SHP77 (cell line): ENCODE measurements around the gene TMEM134.
A peak's percentile ranks its signal among the peaks of the same experiment; 100 is the strongest.
"Not testable (repeated sequence)": the region's sequence is repeated elsewhere in the genome, so short reads cannot be mapped to it uniquely, and the experiment has no call there.

ENCODE experiments used
- DNase-seq, 2 experiments: peaks; one replicate each; lab custom pipeline; 2025; lab: John Stamatoyannopoulos, UW

TMEM134 gene

DNA sequence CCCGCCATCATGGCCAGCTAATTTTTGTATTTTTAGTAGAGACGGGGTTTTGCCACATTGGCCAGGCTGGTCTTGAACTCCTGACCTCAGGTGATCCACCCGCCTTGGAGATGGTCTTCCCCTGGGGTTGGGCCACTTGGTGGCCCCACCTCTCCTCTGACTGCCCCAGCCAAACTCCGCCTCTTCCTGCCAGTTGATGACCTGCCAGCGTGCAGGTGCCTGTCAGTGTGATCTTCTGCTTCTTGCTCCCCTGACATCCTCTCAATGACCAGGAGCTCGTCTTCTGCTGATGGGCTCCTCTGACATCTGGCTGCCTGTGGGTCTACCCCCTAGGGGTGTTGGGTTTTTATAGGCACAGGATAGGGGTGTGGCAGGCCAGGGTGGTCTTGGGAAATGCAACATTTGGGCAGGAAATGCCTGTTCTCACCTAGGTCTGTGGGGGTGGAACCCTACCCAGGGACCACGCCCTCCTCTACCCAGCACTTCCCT lies 16.9 kb upstream of the TMEM134 start:
- DNase-seq: not testable (repeated sequence)

DNA sequence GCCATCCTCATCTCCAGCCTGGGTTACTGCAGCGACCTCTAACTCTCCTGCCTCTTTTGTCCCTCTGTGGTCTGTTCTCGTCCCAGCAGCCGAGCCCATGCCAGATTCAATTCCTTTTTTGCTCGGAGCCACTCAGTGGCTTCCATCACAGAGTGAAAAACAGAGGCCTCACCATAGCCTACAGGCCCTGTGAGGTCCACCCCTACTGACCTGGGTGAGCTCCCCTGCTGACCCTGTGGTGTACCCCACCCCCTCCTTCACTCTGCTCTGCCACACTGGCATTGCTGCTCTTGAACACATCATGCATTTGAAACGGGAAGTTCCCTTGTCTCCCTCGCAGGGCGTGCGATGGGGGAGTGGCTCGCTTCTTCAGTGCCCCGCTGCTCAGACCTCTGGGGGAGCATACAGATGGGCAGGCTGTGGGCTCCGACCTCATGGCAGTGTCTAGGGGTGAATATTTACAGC lies 15.8 kb upstream of the TMEM134 start:
- DNase-seq: no peak

DNA sequence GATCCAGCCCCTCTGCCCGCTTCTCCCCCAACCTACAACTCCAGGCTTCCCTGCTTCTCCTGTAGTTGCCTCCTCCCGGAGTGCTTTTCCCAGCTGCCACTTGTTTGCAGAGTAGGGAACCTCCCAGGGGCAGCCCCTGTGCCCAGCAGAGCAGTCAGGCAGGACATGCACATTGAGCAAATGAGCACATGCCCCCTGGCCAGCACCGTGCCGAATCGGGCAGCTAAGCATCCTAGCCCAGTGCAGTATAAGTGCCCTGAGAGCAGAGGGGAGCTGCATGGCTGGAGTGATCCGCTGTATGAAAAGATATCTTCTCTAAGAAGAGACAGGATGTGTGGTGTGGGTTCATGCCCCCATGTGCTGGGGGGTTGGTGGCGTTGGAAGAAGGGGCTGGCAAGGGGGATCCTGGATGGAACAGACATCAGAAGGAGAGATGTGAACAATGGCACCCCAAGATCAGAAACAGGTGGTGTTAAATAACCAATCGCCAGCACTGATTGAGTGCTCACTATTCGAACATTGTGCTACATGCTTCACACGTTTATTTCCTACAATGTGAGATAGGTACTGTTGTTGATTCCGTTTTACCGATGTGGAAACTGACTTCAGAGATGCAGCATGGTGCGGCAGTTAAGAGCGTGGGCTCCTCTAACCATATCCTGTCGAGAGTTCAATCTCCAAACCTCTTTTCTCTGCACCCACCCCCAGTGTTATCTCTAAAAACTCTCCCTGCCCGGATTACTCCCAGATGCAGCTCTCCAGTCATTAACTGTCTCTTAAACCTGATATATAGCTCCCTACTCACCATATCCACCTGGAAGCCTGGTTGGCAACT lies 15.0 kb upstream of the TMEM134 start:
- no peak for DNase-seq

DNA sequence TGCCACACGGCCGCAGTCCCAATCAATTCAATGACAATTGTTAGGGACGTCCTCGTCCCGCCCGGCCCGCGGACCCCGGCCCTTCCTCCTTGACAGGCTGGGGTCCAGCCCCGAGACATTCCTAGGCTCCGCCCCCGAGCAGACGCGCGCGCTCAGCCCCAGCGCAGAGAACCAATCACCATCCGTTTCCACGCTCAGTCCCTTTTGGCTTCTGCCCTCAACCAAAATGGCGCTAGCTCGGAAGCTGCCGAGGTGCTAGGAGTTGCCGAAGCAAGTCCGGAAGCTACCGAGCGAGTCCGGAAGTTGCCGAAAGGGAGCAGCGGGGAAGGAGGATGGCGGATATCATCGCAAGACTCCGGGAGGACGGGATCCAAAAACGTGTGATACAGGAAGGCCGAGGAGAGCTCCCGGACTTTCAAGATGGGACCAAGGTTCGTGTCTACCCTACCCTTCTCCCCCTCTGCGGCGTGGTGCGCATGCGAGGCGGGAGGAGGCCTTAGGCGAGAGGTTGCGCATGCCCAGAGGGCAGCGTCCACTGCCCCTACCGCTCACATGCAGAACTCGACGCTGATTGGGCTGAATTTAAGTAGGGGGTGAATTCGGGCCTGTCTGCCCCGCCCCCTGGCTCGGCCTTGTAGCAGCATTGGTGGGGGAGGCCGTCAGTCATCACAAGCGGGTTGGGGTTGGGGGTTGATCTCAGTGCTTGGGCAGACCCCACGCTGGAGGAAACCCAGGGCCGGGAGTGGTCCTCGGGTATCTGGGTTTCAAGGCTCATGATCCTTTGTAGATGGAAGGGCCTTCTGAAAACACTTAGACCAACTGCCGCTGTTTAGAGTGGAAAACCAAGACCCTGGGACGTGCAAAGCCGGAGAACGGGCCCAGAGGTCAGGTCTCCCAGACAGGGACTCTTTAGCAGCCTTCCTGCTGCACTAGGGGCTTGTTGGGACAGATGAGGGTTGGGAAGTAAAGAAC lies 14.1 kb upstream of the TMEM134 start, which contains the start of gene AIP:
Gene AIP (plus strand): TSS at position 200 of the 972 bp plus-strand sequence. CDS start 133 bp downstream, at position 333.
- peak; percentile 98 to 99 for DNase-seq

DNA sequence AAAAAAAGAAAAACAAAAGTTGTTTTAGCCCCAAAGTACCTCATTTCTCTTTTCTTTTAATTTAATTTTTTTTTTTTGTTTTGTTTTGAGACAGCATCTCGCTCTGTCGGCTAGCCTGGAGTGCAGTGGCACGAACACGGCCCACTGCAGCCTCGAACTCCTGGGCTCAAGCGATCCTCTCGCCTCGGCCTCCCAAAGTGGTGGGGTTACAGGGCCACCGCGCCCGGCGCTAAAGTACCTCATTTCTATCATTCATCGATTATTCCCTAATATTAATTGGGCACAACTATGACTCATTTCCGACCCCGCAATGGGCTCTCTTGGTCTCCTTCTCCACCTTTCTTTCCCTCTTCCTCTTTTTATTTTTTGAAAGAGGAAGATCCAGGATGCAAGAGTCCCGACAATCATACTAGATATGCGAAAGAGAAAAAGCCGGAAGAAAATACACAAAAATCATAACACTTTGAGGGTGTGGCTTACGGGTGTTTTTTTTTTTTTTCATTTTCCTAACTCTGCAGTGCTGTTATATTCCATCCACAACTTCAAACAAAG lies 13.3 kb upstream of the TMEM134 start:
- DNase-seq: no peak

DNA sequence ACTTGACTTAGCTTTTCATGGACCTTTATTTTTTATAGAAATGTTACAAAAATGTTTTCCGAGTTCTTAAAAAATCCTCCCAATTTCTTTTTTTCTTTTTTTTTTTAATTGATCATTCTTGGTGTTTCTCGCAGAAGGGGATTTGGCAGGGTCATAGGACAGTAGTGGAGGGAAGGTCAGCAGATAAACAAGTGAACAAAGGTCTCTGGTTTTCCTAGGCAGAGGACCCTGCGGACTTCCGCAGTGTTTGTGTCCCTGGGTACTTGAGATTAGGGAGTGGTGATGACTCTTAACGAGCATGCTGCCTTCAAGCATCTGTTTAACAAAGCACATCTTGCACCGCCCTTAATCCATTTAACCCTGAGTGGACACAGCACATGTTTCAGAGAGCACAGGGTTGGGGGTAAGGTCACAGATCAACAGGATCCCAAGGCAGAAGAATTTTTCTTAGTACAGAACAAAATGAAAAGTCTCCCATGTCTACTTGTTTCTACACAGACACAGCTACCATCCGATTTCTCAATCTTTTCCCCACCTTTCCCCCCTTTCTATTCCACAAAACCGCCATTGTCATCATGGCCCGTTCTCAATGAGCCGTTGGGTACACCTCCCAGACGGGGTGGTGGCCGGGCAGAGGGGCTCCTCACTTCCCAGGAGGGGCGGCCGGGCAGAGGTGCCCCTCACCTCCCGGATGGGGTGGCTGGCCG lies 8.4 kb upstream of the TMEM134 start:
- DNase-seq: not testable (repeated sequence)

DNA sequence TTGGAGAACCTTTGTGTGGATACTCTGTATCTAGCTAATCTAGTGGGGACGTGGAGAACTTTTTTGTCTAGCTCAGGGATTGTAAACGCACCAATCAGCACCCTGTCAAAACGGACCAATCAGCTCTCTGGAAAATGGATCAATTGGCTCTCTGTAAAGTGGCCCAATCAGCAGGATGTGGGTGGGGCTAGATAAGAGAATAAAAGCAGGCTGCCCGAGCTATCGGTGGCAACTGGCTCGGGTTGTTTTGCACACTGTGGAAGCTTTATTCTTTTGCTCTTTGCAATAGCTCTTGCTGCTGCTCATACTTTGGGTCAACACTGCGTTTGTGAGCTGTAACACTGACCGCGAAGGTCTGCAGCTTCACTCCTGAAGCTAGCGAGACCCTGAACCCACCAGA lies 7.6 kb upstream of the TMEM134 start:
- not testable (repeated sequence) for DNase-seq

DNA sequence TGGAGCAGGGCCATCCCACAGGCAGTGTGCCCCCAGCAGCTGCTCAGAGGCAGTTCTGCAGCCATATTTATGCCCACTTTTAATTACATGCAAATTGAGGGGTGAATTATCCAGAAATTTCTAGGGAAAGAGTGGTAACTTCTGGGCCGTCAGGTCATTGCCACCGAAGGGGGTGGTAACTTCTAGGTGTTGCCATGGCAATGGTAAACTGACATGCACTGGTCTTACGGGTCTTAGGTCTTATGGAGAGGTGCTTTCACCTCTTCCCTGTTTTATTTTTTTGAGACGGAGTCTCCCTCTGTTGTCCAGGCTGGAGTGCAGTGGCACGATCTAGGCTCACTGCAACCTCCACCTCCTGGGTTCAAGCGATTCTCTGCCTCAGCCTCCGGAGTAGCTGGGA lies 3.8 kb upstream of the TMEM134 start:
- no peak for DNase-seq

DNA sequence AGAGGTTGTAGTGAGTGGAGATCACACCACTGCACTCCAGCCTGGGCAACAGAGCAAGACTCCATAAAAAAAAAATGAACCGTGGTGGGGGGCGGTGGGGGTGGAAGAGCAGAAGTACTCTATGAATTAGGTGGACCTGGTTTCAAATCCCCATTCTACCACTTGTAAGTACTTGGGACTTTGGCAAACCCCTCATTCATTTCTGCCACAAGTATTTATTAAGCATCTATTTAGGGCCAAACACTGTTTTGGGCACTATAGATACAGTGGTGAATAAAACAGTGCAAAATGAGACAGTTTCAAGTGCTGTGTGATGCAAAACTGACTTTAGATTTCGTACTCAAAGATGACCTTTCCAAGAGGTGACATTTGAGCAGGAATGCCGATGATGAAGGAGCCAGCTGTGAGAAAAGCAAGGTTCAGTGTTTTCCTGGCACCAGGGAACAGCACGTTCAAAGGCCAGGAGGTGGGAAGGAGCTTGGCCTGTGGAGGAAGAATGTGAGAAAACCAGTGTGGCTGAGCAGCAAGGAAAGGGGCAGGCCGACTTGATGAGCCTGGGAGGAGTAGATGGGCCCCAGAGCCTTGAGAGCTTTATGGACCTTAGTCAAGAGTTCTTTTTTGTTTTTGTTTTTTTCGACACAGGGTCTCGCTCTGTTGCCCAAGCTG lies 1.4 kb upstream of the TMEM134 start:
- DNase-seq: no peak

DNA sequence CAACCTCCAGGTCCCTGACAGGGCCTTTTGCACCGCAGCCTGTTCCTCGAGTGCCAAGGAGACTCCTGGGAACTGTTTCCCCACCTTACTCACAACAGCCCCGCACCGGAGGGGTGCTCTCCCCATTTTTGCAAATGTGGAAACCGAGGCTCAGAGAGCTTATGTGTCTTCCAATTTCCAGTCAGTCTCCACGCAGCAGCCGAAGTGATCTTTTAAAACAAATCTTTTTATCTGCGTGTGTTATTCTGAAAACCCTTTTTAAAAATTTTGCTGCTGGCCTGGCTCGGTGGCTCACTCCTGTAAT lies 409 bp upstream of the TMEM134 start:
- no peak for DNase-seq

DNA sequence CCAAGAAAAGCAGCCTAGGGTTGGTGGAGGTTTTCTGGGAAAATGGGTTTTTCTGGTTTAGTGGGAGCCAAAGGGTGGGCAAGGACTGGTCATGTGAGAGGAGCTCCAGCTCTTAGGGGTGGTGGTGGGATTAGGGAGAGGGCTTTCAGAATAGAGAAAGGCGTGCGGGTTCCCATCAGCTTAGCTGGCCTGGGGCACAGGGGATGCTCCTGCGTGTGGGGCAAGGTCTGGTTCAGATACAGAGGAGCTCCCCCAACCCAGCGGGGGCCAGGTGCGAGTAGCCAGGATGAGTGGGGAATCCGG lies 644 bp downstream of the TMEM134 start:
- DNase-seq: no peak

DNA sequence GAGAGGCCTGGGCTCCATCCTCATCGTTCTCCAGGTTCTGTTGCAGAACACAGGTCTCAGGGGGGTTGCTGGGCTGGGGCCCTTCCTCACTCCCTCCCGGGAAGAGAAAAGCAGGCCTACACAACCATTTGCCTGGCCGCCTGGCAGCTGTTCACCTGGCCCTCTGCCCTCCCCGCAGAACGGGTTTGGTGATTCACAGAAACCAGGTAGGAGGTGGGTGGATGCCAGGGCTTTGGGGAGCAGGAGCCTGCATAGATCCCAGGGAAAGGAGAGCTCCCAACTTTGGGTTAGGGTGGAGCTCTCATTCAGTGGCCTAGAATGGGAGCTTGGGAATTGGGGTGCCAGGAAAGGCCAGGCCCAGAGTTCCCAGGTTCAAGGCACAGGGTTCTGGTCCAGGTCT lies 995 bp downstream of the TMEM134 start:
- no peak for DNase-seq

DNA sequence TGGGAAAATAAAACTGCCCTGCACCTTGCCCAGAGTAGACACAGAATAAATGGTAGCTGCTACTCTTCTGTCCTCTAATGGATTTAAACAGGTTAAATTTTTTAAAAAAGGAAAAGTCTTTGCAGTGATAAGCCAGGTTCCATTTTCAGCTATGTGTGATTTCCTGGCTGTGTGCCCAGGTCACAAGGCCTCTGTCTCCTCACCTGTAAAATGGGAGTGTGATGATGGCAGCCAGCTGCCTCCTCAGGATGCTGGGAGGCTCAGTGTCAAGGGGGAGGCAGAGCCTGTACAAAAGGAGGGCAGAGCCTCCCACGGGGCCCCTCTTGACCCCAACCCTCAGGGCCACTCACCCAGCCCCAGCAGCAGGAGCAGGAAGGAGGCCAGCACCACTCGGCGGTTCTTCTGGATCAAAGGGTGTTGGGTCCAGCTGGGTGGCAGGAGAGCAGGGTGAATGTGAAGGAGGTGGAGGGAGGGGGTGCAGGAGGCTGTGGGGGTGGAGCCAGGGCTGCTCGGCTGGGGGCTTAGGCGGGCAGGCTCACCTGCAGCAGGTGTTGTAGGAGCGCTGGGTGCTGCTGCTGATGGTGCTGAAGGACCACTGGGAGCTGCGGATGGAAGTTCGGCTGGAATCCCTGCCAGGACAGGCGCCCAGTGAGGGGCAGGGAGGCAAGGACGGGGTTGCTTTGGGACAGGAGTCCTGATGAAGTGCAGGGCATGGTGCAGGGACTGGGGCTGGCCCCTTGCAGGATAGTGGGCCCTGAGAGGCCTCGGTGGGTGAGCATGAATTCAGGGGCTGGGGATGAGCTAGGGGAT lies 1.9 kb downstream of the TMEM134 start:
- no peak for DNase-seq

DNA sequence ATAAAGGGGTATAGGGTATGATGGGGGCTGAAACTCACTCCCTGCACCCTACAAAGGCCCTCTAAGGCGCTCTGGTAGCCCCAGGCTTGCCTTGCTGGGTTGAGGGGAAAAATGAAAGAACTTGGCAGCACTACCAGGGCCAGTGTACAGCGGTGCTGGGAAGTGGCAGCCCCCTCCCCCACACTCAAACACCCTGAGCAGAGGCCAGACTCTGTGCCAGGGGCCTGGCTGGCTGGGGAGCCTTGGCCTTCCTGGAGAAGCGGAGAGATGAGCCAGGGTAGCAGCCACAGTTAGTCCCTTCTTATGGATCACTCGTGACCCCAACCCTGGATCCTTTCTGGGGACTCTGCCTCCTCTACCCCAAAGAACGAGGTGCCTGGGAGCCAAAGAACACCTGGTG lies 2.7 kb downstream of the TMEM134 start:
- no peak for DNase-seq

DNA sequence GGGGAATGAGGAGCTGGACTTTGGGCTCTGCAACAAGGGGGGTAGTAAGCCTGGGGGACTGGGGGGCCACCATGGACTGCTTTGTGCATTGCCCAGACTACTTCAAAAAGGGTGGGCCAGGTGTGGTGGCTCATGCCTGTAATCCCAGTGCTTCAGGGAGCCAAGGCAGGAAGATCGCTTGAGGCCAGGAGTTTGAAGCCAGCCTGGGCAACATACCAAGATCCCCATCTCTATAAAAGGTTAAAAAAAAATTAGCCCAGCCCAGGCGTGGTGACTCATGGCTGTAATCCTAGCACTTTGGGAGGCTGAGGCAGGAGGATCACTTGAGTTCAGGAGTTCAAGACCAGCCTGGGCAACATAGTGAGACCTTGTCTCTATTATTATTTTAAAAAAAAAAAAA lies 3.5 kb downstream of the TMEM134 start:
- not testable (repeated sequence) for DNase-seq

DNA sequence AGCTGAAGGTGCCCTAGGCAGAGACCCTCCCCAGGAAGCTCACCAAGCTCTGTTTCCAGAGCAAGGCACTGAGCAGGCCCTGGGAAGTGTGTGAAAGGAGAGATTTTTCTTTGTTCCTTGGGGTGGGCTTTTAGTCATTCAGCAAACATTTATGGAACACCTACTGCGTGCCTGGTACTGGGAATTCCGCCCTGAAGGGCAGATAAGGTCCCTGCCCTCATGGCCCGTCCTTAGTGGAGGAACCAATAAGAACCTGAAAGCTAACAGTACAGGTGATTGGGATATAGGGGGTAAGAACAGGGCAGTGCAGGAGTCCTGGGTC lies 3.9 kb downstream of the TMEM134 start:
- DNase-seq: no peak

DNA sequence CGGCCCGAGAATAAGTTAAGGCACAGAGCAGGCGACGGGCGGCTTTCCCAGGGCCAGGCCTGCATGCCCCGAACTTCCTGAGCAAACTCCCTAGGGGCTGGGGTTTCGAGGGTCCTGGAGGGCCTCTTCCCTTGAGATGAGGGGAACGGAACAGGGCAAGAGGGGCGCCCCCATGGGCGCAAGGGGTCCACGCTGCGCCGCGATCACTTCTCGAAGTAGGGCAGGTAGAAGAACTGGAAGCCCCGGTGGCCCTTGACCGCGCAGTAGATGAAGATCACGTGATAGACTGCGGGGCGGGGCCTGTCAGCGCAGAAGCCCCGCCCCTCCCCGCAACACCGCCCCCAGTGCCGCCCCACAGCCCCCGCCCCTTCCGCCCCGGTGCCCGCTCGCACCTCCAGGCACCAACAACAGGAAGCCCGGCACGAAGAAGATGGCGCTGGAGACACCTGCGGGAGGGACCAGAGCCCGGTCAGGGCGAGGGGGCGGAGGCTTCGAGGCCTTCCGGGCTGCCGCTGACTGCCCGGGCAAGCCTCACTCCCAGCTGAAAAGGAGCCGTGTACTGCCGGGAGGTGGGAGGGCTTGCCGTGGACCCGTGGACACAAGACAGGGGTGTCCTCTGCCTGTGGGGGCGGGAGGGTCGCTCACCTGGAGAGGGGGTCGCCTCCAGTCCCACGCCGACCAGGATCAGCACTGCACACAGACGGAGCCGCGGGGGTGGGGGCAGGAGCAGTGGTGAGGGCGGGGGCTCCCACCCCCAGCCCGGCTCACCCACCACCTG lies 4.5 kb downstream of the TMEM134 start:
- DNase-seq: peak; percentile 90 to 94

DNA sequence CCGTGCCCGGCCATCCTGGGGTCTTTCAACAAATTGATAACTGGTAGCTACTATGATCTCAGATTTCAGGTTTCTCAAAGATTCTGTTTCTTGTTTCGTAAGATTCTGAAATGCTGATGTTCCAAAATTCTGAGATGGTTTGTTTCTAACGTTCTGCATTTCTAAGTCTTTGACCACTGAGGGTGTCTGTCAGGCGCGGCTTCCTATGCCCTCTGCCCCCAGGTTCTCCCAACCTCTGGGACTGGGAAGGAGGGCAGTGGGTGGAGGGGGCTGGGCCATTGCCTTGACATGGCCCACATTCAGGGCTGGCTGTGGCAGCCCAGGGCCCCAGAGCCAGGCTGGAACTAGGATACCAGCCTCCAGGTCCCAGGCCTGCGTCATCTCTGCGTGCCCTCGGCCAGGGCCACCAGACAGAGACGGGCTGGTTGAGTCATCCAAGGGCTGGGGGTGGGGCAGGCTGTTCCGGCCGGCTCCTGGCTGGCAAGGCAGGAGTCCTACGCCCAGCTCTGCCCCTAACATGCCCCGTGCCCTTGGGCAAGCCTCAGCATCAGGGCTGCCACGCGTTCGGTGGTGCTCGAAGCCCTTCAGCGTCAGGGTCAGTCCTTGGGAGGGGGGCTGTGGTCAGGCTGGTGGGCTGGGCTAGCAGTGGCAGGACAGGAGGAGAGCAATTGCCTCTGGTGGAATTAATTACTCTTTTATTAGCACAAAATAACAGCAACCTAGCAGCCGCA lies 5.2 kb downstream of the TMEM134 start:
- peak; percentile 91 to 96 for DNase-seq

DNA sequence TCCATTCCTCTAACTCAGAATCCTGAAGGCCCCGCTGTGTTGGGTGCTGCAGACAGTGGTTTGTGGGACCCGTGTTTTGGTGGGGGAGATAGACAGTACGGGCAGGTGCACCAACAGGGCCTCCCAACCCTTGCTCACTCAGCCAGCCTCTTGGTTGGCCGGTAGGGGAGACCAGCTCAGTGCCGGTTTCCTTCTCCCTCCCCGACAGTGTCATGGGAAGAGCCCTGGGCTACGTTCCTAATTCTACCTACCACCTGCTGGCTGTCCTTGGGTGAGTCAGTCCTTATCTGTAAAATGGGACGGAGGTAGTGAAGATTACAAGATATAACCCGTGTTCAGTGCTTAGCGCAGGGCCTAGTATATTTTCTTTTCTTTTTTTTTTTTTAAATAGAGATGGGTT lies 5.9 kb downstream of the TMEM134 start:
- no peak for DNase-seq
